T-helper 1 cell treated with Interleukin-12 subunit alpha and Interleukin-12 subunit beta and Interleukin-4 antibody, amounts not matched to agents 30 μg/mL and 1 μg/mL, for 36 hours (primary cell): ENCODE results near the gene STAM2.

ENCODE experiments used
- H3K27ac Mint-ChIP-seq: one replicate; pipeline ENCODE4 v1.8.0; 2021; ENCODE audit warnings: mild to moderate bottlenecking, mixed read lengths
- H3K27me3 Mint-ChIP-seq: one replicate; pipeline ENCODE4 v1.8.0; 2021; ENCODE audit warnings: low read depth, mixed read lengths
- H3K36me3 Mint-ChIP-seq: one replicate; pipeline ENCODE4 v1.8.0; 2021; ENCODE audit warnings: low read depth, mixed read lengths
- H3K4me1 Mint-ChIP-seq: one replicate; pipeline ENCODE4 v1.8.0; 2021; ENCODE audit warnings: low read depth, mixed read lengths
- H3K4me3 Mint-ChIP-seq: one replicate; pipeline ENCODE4 v1.8.0; 2021; ENCODE audit warnings: mild to moderate bottlenecking, moderate library complexity, mixed read lengths
- H3K9me3 Mint-ChIP-seq: one replicate; pipeline ENCODE4 v1.8.0; 2021; ENCODE audit warnings: mixed read lengths

STAM2 gene

DNA sequence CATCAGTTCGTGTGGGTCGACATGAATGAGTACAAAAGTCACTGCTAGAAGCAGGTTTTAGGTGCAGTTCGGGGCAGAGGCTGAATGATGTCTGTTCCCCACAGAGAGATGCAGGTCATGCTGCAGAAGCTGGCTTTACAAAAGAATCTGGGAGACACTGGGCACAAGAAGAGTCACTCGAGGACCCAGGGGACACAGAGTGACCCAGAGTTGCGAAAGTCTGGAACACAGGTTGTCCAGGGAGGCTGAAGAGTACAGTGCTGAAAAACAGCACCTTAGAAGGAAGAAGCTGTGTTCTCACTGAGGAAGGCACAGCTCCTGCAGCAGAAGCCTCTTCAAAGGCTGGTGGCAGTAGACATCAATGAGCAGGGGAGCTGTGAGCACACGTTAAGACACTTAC lies 91.5 kb downstream of the STAM2 start:
- no peak overlapping the region for H3K27ac Mint-ChIP-seq
- H3K4me1 Mint-ChIP-seq, result no peaks in the 10 kb centered on the region
- peaks cover 7% of the 10 kb centered on the region for H3K27me3 Mint-ChIP-seq
- H3K9me3 Mint-ChIP-seq, result no peaks in the 10 kb centered on the region
- H3K4me3 Mint-ChIP-seq, result no peak overlapping the region
- no peaks in the 10 kb centered on the region for H3K36me3 Mint-ChIP-seq

DNA sequence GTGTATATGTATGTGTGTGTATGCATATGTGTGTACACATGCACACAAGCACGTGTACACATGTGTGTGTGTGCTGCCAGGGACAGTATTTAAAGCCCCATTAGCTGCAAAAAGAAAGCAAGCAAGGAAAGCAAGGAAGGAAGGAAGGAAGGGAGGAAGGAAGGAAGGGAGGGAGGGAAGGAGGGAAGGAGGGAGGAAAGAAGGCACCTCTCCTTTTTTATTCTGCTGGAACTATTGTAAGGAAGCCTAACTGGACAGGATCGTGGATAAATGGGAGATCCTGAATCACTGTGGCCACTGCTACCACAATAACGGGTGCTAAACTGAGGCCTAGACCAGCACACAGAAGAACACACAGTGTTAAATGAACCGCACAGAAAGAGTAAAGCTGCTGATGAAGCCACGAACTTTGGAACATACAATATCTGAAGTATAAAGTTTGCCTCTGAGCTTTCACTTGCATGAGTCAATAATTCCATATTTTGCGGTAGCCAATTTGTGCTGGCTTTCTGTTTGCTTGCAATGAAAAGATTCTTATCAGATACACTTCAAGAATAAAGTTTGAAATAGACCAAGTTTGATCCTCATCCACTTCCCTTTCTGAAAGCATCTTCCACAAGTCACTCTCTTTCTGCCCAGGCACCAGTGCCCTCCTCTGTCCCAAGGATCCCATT lies 92.2 kb downstream of the STAM2 start:
- Mint-ChIP-seq H3K36me3 (no peaks in the 10 kb centered on the region), H3K9me3 (no peaks in the 10 kb centered on the region), H3K27ac (no peak overlapping the region), H3K4me1 (no peaks in the 10 kb centered on the region), H3K27me3 (peaks cover 5% of the 10 kb centered on the region), H3K4me3 (no peak overlapping the region)

DNA sequence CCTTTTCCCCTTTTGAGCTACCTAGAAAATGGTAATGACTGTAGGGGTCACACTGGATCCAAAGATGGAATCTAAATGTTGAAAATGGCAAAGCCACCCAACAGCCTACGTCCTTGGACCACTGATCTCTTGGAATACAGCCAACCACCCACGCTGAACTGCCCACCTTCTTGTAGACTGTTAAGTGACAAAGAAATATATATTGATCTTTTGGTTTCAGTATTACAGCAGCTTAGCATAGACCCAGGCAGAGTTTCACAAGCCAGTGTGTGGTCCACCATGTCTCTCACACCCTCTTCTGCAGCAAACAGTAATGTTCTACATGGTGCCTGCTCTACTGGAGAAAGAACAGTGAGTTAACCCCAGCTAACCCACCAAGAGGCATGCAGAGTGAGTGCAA lies 96.9 kb downstream of the STAM2 start:
- Mint-ChIP-seq H3K4me1 (no peaks in the 10 kb centered on the region), H3K36me3 (no peaks in the 10 kb centered on the region), H3K27me3 (no peaks in the 10 kb centered on the region), H3K9me3 (no peaks in the 10 kb centered on the region), H3K4me3 (no peak overlapping the region), H3K27ac (no peak overlapping the region)

DNA sequence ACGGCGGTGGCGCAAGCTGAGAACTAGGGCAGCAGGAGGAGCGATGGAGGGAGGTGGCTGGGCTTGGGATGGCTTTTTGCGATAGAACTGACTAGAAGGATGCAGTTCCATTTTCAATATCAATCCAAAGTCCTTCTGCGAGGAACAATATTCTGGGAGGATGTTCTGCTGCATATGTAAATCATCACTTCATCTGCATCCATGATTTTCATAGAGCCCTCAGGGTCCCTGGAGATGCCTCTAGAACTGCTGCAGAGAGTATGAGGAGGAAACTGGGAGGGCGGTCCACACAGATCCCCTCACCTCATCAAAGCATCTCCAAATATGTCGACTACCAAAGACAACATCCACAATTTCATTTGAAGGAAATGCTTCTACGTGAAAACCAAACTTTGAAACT lies 97.5 kb downstream of the STAM2 start:
- H3K4me1 Mint-ChIP-seq, result no peaks in the 10 kb centered on the region
- H3K4me3 Mint-ChIP-seq, result no peak overlapping the region
- no peaks in the 10 kb centered on the region for H3K36me3 Mint-ChIP-seq
- H3K27ac Mint-ChIP-seq, result no peak overlapping the region
- H3K27me3 Mint-ChIP-seq, result no peaks in the 10 kb centered on the region
- no peaks in the 10 kb centered on the region for H3K9me3 Mint-ChIP-seq

DNA sequence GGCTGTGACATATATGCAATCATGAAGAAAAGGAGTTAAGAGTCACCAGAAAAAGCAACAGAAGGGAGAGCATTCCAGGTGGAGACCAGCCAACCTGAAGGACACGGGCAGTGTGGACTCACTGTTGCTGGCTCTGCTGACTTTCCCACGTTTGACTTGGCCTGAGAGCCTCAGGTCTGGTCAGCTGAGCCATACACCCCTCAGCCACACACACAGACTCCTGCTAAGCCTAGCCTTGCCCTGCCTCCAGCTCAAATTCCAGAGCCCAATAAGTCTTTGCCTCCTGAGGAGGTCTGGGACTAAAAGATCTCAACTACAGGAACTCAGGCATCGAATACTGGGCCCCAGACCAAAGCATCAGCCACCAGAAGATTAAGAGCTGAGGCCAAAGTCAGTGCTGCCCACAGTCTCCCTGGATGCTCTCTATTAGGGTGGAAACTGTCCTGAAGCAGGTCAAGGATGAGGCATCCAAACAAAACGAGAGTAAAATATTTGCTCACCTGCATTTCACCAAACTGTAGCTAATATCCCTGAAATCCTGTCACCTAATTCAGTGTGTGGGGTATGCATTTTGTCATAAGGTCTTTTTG lies 100.0 kb downstream of the STAM2 start:
- H3K27ac Mint-ChIP-seq, result no peak overlapping the region
- H3K36me3 Mint-ChIP-seq, result no peaks in the 10 kb centered on the region
- H3K4me1 Mint-ChIP-seq, result no peaks in the 10 kb centered on the region
- H3K27me3 Mint-ChIP-seq, result no peaks in the 10 kb centered on the region
- H3K9me3 Mint-ChIP-seq, result no peaks in the 10 kb centered on the region
- no peak overlapping the region for H3K4me3 Mint-ChIP-seq

DNA sequence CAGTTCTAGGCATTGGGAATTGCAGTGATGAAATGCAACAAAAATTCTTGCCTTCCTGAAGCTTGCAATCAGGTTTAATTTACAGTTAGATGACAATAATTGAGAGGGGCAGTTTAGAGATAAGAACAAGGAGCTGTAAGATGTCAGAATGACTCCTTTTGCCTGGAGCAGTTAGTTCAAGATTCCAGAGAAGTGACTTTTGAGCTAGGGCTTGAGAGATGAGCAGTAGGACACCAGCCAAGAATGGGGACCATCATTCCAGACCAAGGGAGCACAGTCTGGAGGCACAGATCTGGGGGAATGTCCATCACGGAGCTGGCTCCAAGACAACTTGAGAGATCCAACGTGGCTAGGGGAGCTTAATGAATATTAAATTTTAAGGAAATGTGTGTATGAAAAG lies 103.6 kb downstream of the STAM2 start:
- Mint-ChIP-seq H3K27me3 (no peaks in the 10 kb centered on the region), H3K36me3 (no peaks in the 10 kb centered on the region), H3K4me1 (no peaks in the 10 kb centered on the region), H3K27ac (no peak overlapping the region), H3K4me3 (no peak overlapping the region), H3K9me3 (no peaks in the 10 kb centered on the region)

DNA sequence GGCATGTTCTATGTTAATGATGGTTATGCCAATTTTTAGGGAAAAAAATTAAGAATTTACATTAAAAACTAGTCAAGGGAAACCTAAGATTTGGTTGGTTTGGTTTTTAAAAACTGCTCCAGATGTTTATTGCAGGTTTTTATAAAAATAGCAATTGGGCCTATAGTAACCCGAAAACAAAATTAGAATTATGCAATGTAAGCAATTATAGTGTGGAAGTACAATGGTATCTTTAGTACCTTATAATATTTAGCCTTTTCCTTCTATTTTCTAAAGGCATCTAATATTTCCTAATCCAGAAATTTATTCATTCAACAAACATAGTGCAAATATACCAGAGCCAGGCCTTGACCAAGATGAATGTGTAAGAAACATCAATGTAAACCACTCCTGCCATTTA lies 104.0 kb downstream of the STAM2 start:
- Mint-ChIP-seq H3K4me3 (no peak overlapping the region), H3K27ac (no peak overlapping the region), H3K4me1 (no peaks in the 10 kb centered on the region)

DNA sequence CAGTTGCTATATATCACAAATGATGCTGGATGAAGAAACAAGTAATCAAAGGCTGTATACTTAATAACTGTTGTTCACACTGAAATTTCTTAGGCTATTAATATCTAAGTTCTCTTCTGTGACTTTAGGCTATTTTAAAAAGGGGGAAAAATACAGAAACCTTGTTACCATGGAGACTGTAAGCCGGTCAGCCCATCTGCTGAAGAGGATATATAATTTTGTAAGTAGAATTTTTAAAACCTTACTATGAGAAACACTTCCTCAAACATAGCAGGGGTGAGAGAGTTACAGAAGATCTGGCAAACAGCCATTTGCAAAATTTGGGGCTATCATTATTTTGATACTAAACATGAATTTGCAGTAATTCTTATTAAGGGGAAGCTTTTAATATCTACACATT lies 104.5 kb downstream of the STAM2 start:
- no peak overlapping the region for H3K4me3 Mint-ChIP-seq
- no peaks in the 10 kb centered on the region for H3K36me3 Mint-ChIP-seq
- no peaks in the 10 kb centered on the region for H3K9me3 Mint-ChIP-seq
- H3K27me3 Mint-ChIP-seq, result no peaks in the 10 kb centered on the region
- no peak overlapping the region for H3K27ac Mint-ChIP-seq
- no peaks in the 10 kb centered on the region for H3K4me1 Mint-ChIP-seq

More for the DNA sequence above, 104.0 kb downstream of the STAM2 start:
- Mint-ChIP-seq H3K9me3 (no peaks in the 10 kb centered on the region), H3K27me3 (no peaks in the 10 kb centered on the region), H3K36me3 (no peaks in the 10 kb centered on the region)

DNA sequence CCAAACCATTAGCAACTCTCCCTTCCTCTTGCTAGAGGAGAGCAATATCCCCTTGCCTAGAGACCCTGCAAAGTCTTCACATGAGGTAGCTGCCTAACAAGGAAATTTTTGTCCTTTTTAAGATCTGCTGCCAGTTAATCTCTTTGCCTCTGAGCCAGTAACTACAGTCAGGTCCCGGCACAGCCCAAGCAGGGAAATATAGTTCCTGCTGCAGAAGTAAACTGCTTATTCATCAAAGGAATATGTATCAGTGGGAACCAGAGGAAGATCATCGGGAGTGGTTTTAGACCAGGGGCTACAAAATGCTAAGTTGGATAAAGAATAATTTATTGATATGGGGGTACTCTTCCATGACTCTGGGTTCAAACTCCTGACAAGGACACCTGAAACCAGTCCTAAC lies 107.3 kb downstream of the STAM2 start:
- Mint-ChIP-seq H3K4me3 (no peak overlapping the region), H3K27me3 (no peaks in the 10 kb centered on the region), H3K27ac (no peak overlapping the region), H3K4me1 (no peaks in the 10 kb centered on the region), H3K36me3 (no peaks in the 10 kb centered on the region), H3K9me3 (no peaks in the 10 kb centered on the region)

DNA sequence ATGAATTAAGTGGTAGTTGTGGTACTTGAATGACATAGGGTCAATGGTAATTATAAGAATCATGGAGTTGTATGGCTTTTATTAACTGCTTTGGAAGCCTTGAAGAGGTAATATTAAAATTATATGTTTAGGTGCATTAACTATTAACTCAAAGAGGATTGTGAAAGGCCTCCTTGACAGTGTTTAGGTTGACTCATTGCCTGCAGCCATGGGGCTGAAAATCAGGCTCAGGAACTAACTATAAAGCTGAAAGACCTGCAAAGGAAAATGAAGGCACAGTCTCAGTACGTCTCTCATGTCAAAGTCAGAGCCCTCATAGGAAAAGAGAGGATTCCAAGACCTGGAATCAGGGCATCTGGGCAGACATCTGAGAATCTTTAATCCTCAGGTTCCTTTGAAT lies 107.7 kb downstream of the STAM2 start:
- no peaks in the 10 kb centered on the region for H3K27me3 Mint-ChIP-seq
- no peaks in the 10 kb centered on the region for H3K4me1 Mint-ChIP-seq
- no peaks in the 10 kb centered on the region for H3K9me3 Mint-ChIP-seq
- H3K4me3 Mint-ChIP-seq, result no peak overlapping the region
- H3K27ac Mint-ChIP-seq, result no peak overlapping the region
- no peaks in the 10 kb centered on the region for H3K36me3 Mint-ChIP-seq
